Uterine smooth muscle cell (primary cell): Measurements from ENCODE around the gene ABHD15. TPM values are rescaled to one million over a fixed set of nuclear protein-coding genes. Genes with fewer than 3 reads are reported as not detected.

ENCODE experiments used
- total RNA-seq: library from RNA; depleted of rRNA; stranded (reverse); fragments of >200 nt; gene quantifications from 2 replicates; pipeline ENCODE4 v1.2.3, GENCODE V29; 2014

The ABHD15 gene, protein sequence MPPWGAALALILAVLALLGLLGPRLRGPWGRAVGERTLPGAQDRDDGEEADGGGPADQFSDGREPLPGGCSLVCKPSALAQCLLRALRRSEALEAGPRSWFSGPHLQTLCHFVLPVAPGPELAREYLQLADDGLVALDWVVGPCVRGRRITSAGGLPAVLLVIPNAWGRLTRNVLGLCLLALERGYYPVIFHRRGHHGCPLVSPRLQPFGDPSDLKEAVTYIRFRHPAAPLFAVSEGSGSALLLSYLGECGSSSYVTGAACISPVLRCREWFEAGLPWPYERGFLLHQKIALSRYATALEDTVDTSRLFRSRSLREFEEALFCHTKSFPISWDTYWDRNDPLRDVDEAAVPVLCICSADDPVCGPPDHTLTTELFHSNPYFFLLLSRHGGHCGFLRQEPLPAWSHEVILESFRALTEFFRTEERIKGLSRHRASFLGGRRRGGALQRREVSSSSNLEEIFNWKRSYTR
- 10.2 TPM in 2 replicates for total RNA-seq

DNA sequence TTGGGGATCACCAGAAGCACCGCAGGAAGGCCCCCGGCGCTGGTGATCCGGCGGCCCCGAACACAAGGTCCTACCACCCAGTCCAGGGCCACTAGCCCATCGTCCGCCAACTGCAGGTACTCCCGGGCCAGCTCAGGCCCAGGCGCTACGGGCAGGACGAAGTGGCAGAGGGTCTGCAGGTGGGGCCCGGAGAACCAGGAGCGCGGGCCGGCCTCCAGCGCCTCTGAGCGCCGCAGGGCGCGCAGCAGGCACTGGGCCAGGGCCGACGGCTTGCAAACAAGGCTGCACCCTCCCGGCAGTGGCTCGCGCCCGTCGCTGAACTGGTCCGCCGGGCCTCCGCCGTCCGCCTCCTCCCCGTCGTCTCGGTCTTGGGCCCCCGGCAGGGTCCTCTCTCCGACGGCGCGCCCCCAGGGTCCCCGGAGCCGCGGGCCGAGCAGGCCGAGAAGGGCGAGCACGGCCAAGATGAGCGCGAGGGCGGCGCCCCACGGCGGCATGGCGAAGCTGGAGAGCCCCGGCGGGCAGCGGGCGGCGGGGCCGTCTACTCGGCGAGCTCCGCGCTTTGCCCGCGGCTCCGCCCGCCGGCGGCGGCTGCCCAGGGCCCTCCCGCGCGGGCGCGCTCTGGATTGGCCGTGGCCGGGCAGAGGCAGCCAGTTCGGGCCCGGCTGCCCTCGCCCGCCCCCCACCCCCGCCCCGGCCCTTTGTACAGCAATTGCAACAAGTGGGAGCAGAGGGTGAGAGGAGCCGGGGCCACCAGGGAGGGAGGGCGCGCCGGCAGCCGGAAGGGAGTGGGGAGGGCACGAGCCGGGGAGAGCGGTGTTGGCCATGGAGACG lies at the start of gene ABHD15:
TSS of gene ABHD15 (minus strand) at position 565 of the 831 bp plus-strand sequence. CDS start at position 494, 71 bp downstream.

DNA sequence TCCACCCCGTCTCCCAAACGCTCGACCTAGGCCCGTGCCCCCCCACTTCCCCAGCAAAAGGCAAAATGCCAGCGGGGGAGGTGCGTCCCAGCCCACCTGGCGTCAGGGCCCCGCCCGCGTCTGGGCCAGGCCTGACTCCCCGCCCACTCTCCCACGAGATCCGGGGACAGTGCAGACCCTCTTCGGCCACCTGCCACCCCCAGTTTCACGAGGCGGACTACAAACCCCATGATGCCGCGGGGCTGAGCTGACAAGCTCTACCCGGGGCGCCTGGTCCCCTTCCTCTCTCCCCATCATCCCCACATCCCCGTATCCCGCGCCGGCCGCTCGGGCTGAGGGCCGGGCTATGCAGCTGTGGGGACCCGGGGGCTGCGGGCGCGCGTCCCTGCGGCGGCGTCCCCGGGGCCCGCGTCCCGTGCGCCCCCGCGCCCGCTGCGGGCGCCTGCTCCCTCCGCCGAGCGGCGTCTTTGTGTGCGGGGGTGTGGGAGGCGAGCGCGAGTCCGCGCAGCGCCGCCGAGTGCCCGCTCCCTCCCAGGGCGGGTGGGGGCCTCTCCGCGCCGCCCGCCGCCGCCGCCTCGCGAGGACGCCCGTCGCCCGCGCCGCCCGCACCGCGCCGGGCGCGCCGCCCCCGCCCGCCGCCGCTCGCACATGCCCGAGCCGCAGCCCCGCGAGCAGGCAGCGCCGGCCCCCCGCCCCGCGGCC lies 26.2 kb upstream of the ABHD15 start, which contains the start of gene ANKRD13B:
TSS of gene ANKRD13B (plus strand) at position 283 of the 702 bp plus-strand sequence. CDS start 490 bp downstream, outside the sequence.

DNA sequence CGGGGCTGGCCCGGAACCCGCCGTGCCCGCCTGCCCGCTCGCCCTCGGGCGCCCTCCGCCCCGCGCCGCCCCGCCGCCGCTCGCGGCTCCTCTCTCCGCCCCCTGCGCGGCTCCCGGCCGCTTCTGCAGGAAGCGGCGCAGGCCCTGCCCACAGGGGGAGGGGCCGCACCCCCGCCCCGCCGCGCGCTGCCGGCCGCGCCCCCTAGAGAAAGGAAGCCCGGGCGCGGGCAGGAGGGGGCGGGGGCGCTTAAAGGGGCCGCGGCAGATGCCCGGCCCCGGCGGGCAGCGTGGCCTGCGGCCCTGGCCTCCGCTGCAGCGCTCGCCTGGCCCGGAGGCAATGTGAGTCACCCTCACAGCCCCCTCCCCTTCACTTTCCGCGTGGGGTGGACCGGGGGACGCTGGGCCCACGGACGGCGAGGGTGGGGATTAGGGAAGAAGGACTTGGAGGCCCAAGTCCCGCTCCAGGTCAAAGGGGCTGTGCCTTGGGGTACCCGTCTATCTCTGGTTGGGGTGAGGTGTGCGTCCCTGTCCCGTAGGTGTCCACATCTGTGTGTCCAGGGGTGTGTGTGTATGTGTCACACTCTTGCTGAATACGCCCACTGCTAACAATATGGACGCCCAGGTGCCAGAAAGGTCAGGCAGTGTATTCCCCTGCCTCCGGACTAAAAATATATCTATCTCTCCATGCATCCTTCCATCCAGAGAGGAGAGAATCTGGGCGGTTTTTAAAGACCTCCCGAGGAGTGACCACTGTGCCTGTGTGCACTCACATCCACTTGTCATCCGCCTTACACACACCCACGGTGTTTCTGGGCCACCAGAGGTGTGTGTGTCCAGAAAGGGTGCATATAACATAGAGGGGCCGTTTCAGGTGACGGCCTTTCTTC lies 22.9 kb upstream of the ABHD15 start, which contains the start of gene GIT1:
TSS of gene GIT1 (minus strand) at position 125 of the 887 bp plus-strand sequence. CDS start 270 bp downstream, outside the sequence.

DNA sequence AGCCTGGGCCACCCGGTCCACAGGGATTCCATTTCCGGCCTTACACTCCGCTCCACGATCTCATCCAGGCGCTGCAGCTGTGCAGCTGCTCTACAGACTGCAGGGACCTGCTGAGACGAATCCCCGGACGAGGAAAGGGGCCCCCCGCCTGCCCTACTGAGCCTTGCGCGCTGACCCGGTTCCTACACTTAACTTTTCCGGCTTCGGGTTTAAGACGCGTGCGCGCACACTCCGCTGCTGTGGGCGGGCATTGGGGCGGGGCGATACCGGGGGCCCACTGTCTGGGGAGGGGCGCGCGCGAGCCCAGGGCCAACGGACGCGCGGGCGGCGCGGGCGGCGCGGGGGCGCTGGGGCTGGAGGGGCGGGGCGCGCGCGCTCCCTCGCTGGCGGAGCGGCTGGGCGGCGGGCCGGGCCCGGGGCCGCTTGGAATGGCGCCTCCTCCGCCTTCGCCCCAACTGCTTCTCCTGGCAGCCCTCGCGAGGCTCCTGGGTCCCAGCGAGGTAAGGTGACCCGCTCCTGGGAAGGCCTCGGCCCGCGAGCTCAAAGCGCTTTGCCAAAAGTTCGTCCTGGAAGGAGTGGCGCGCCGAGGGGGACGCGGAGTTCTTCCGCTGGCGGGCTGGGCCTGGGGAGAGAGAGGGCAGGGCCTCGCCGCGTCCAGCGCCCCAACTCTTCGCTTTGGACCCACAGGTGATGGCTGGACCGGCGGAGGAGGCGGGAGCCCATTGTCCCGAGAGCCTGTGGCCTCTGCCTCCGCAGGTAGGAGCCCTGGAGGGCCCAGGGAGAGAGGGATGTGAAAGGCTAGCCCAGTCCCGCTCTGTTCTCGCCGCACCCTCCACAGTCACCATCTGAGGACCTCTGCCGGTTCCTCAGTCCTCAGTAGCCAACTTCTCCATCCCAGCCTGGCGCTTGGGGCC lies 1.8 kb upstream of the ABHD15 start, which contains the start of gene TP53I13:
TSS of gene TP53I13 (plus strand) at position 371 of the 914 bp plus-strand sequence. CDS start at position 429, 58 bp downstream.

Other genes with a start within 250 kb of the ABHD15 start
- 66.6 and 72.6 TPM in 2 replicates for gene TAOK1, start 176.7 kb downstream of the ABHD15 start, total RNA-seq
- 69.9 and 88.2 TPM in 2 replicates for gene TP53I13, start 1.7 kb upstream of the ABHD15 start, total RNA-seq
- 24.1 and 24.7 TPM in 2 replicates for gene GIT1, start 22.6 kb upstream of the ABHD15 start, total RNA-seq
- 2.8 and 5.0 TPM in 2 replicates for gene ANKRD13B, start 26.1 kb upstream of the ABHD15 start, total RNA-seq
- gene CORO6, start 55.9 kb upstream of the ABHD15 start, total RNA-seq, result 4.9 and 12.2 TPM in 2 replicates